PC-3 (cell line): ENCODE data around the gene UNC5C. TPM values are rescaled to one million over a fixed set of nuclear protein-coding genes. Genes with fewer than 3 reads are reported as not detected.

Source experiments
- ATAC-seq: fragments of 200-7000 bp; cut with Tn5 transposase; 2 replicates; pipeline ENCODE4 v1.9.1; 2020; ENCODE audit warnings: mild to moderate bottlenecking, moderate library complexity
- BruUV-seq: library from RNA; stranded (reverse); fragments of 400-500 nt; replicated peaks from 2 replicates; lab custom pipeline; 2021; lab: Mats Ljungman, UMichigan
- CTCF ChIA-PET: fragments of 300-600 bp; sonication (Branson Sonifier 250); formaldehyde crosslinking; loops from one replicate; lab custom pipeline; 2022; ENCODE audit warnings: antibody characterized with exemption; lab: Charles Lee
- POLR2A ChIA-PET: fragments of 300-600 bp; sonication (Branson Sonifier 250); formaldehyde crosslinking; loops from one replicate; lab custom pipeline; 2022; ENCODE audit warnings: antibody characterized with exemption; ENCODE audit not compliant: unreplicated experiment; lab: Charles Lee
- DNase-seq: peaks from one replicate; pipeline ENCODE4 v3.0.0-alpha.2; 2015
- H2AFZ ChIP-seq: fragments of 300-600 bp; sonication (generic); 2 replicates; pipeline ENCODE4 v1.6.0; 2016; ENCODE audit warnings: antibody characterized with exemption, low read length
- H3F3A ChIP-seq: fragments of 300-600 bp; sonication (generic); one replicate; pipeline ENCODE4 v1.6.0; 2017; ENCODE audit warnings: antibody characterized with exemption, low read length, control low read depth, mild to moderate bottlenecking; ENCODE audit not compliant: unreplicated experiment
- H3K27ac ChIP-seq: fragments of 300-600 bp; sonication (generic); 2 replicates; pipeline ENCODE4 v1.5.1; 2016; ENCODE audit warnings: mild to moderate bottlenecking, low read length
- H3K27me3 ChIP-seq: fragments of 300-600 bp; sonication (generic); 2 replicates; pipeline ENCODE4 v1.6.1; 2016; ENCODE audit warnings: low read length, mixed read lengths
- H3K36me3 ChIP-seq: fragments of 300-600 bp; sonication (generic); 2 replicates; pipeline ENCODE4 v1.6.1; 2016; ENCODE audit warnings: low read depth, mixed run types, low read length, mixed read lengths
- H3K4me1 ChIP-seq: fragments of 300-600 bp; sonication (generic); 2 replicates; pipeline ENCODE4 v1.5.1; 2016; ENCODE audit warnings: low read length; ENCODE audit not compliant: insufficient read depth
- H3K4me2 ChIP-seq: fragments of 300-600 bp; sonication (generic); 2 replicates; pipeline ENCODE4 v1.6.0; 2016; ENCODE audit warnings: low read length
- H3K4me3 ChIP-seq: fragments of 300-600 bp; sonication (generic); 2 replicates; pipeline ENCODE4 v1.5.1; 2016; ENCODE audit warnings: mild to moderate bottlenecking, low read length, mixed read lengths
- H3K79me2 ChIP-seq: fragments of 300-600 bp; sonication (generic); 2 replicates; pipeline ENCODE4 v1.6.1; 2017; ENCODE audit warnings: low read length, mixed read lengths
- H3K9ac ChIP-seq: fragments of 300-600 bp; sonication (generic); 2 replicates; pipeline ENCODE4 v1.6.0; 2016; ENCODE audit warnings: mild to moderate bottlenecking, low read length
- H3K9me2 ChIP-seq: fragments of 300-600 bp; sonication (generic); replicated peaks from 2 replicates; pipeline ENCODE4 v1.6.1; 2016; ENCODE audit warnings: mixed run types, low read length, mixed read lengths
- H3K9me3 ChIP-seq: fragments of 300-600 bp; sonication (generic); 2 replicates; pipeline ENCODE4 v1.6.1; 2016; ENCODE audit warnings: low read length, mixed read lengths
- H4K20me1 ChIP-seq: fragments of 300-600 bp; sonication (generic); 2 replicates; pipeline ENCODE4 v1.6.1; 2016; ENCODE audit warnings: low read length, mixed read lengths
- CTCF ChIP-seq: fragments of 300-600 bp; sonication (generic); conservative IDR thresholded peaks from 2 replicates; pipeline ENCODE4 v1.5.1; 2017; ENCODE audit warnings: antibody characterized with exemption, low read depth, mild to moderate bottlenecking, low read length
- EZH2 ChIP-seq: fragments of 300-600 bp; sonication (generic); IDR thresholded peaks from one replicate; pipeline ENCODE4 v1.6.1; 2017; ENCODE audit warnings: antibody characterized with exemption, mild to moderate bottlenecking, low read length; ENCODE audit not compliant: unreplicated experiment
- EZH2phosphoT487 ChIP-seq: fragments of 300-600 bp; sonication (generic); IDR thresholded peaks from 2 replicates; pipeline ENCODE4 v1.6.1; 2018; ENCODE audit warnings: mild to moderate bottlenecking, antibody characterized with exemption, low read length, borderline replicate concordance
- intact Hi-C: fragments of 100-400 bp; cut with micrococcal nuclease; formaldehyde crosslinking; loops from 2 replicates; pipeline ENCODE4 v1.9.0; 2023
- total RNA-seq: library from RNA; depleted of rRNA; stranded (reverse); fragments of >200 nt; gene quantifications from 2 replicates; pipeline ENCODE4 v1.2.3, GENCODE V29; 2014

The UNC5C gene
- total RNA-seq, 1 experiment from 2014 or later, result not detected

GRCh38 chr4:95212692-95213091 lies 336.1 kb downstream of the UNC5C start:
- ATAC-seq (no peak), DNase-seq (no peak)
- no TSS peak for BruUV-seq
- no peak overlapping the region for H2AFZ ChIP-seq
- no peak overlapping the region for H3K4me3 ChIP-seq
- H3K79me2 ChIP-seq, result no peaks in the 10 kb centered on the region
- H3K27ac ChIP-seq, result no peak overlapping the region
- H3K27me3 ChIP-seq, result no peaks in the 10 kb centered on the region
- TF ChIP-seq EZH2, result no peak
- no peak for TF ChIP-seq CTCF
- no peak for TF ChIP-seq EZH2phosphoT487
- H3K4me1 ChIP-seq, result no peaks in the 10 kb centered on the region
- no peaks in the 10 kb centered on the region for H3K36me3 ChIP-seq
- no peaks in the 10 kb centered on the region for H3K9me2 ChIP-seq
- intact Hi-C loops, result no loop called here
- ChIA-PET CTCF (no interaction called here), POLR2A (no interaction called here)
- H3K9me3 ChIP-seq, result no peaks in the 10 kb centered on the region
- H3K4me2 ChIP-seq, result no peak overlapping the region
- H4K20me1 ChIP-seq, result no peaks in the 10 kb centered on the region
- H3K9ac ChIP-seq, result no peak overlapping the region
- H3F3A ChIP-seq, result no peaks in the 10 kb centered on the region

DNA sequence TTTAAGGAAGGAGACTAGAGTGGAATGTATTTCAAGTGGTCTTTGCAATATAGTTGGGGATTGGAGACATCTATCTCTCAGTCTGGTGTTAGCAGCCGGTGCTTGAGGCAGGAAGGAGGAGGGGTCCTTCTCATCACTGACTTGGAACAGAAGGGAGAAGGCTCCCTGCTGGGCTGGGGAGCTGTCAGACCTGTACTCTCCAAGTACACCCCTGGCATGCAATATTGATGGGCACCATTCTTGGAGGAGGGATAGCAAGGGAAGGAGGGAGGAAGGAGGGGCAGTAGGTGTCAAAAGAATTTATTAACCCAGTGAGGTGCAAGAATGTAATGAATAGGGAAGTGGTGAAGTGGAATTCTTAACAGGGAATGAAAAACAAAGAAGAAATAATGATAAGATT lies 338.8 kb downstream of the UNC5C start:
- H3K4me1 ChIP-seq, result no peaks in the 10 kb centered on the region
- TF ChIP-seq EZH2 (no peak), CTCF (no peak), EZH2phosphoT487 (no peak)
- DNase-seq, result no peak
- no peaks in the 10 kb centered on the region for H4K20me1 ChIP-seq
- H3K27me3 ChIP-seq, result no peaks in the 10 kb centered on the region
- H3K9me3 ChIP-seq, result no peaks in the 10 kb centered on the region
- no peaks in the 10 kb centered on the region for H3F3A ChIP-seq
- no peak overlapping the region for H3K4me2 ChIP-seq
- ATAC-seq, result no peak
- no peaks in the 10 kb centered on the region for H3K79me2 ChIP-seq
- no peak overlapping the region for H3K4me3 ChIP-seq
- POLR2A ChIA-PET, result no interaction called here
- no TSS peak for BruUV-seq
- no peaks in the 10 kb centered on the region for H3K36me3 ChIP-seq
- no peak overlapping the region for H3K27ac ChIP-seq
- no peak overlapping the region for H2AFZ ChIP-seq
- CTCF ChIA-PET, result no interaction called here
- no peaks in the 10 kb centered on the region for H3K9me2 ChIP-seq
- intact Hi-C loops, result no loop called here
- H3K9ac ChIP-seq, result no peak overlapping the region

DNA sequence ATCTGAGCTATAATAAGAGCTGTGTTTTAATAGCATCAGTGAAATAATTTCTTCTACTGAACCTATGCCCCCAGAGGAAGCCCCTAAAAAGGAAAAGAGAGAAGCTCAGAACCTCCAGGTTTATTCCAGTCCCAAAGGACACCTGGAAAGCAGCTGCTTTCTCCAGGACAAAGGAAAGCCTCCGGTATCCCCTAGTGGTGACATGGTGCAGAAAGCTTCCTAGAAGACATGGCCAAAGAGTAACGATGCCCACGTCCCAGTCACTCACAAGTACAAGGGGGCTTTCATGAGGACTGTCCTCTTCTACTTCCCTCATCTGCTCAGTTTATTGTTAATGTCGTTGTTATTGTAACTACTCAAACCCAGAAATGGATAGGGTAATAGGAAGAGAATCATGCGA lies 343.9 kb downstream of the UNC5C start:
- ATAC-seq, result peak; percentile 42; the same call in 1 of the 2 replicates
- peak; percentile 34 for DNase-seq
- no TSS peak for BruUV-seq

More for the DNA sequence above, 343.9 kb downstream of the UNC5C start:
- Histone ChIP-seq H2AFZ (no peak overlapping the region), H3K27me3 (no peaks in the 10 kb centered on the region), H3K27ac (no peak overlapping the region), H3K9ac (no peak overlapping the region), H4K20me1 (no peaks in the 10 kb centered on the region), H3K79me2 (no peaks in the 10 kb centered on the region), H3F3A (no peaks in the 10 kb centered on the region), H3K4me2 (no peak overlapping the region), H3K9me3 (no peaks in the 10 kb centered on the region), H3K9me2 (no peaks in the 10 kb centered on the region), H3K4me3 (no peak overlapping the region), H3K4me1 (no peaks in the 10 kb centered on the region), H3K36me3 (no peaks in the 10 kb centered on the region)
- intact Hi-C loops, result no loop called here
- CTCF ChIA-PET, result interaction anchor here (1.1 kb wide), 1 partner anchor 38 kb away, joined by 3 read pairs; no protein-coding TSS in a partner anchor
- TF ChIP-seq CTCF (peak; percentile 55), EZH2phosphoT487 (no peak)
- POLR2A ChIA-PET, result no interaction called here
